HG02884 (cell line): ENCODE results near the gene LBHD2.

Experiments
- ATAC-seq: cut with Tn5 transposase; IDR thresholded peaks from one replicate; pipeline ENCODE4 v1.9.1; 2021; ENCODE audit warnings: mild to moderate bottlenecking, moderate library complexity; ENCODE audit not compliant: unreplicated experiment

The LBHD2 gene

GRCh38 chr14:103129301-103130016 is 45.4 kb downstream of the LBHD2 start:
- no peak for ATAC-seq

- ATAC-seq, result no peak
Measured at GRCh38 chr14:103130017-103130764, 46.2 kb downstream of the LBHD2 start.

- no peak for ATAC-seq
Measured at GRCh38 chr14:103130965-103131364, 47.0 kb downstream of the LBHD2 start.

GRCh38 chr14:103131580-103131979 is 47.6 kb downstream of the LBHD2 start:
- ATAC-seq, result no peak

GRCh38 chr14:103132381-103133209 is 48.6 kb downstream of the LBHD2 start:
- ATAC-seq, result no peak

- no peak for ATAC-seq
Measured at GRCh38 chr14:103133210-103134140, 49.5 kb downstream of the LBHD2 start.

GRCh38 chr14:103134405-103134804 is 50.4 kb downstream of the LBHD2 start:
- ATAC-seq, result no peak

- ATAC-seq, result no peak
Measured at GRCh38 chr14:103134919-103135318, 50.9 kb downstream of the LBHD2 start.

GRCh38 chr14:103135333-103136260 is 51.6 kb downstream of the LBHD2 start:
- no peak for ATAC-seq

GRCh38 chr14:103136388-103137271 is 52.6 kb downstream of the LBHD2 start:
- no peak for ATAC-seq

GRCh38 chr14:103137689-103138300 is 53.8 kb downstream of the LBHD2 start:
- ATAC-seq, result no peak

- ATAC-seq, result no peak
Measured at GRCh38 chr14:103138301-103139131, 54.5 kb downstream of the LBHD2 start.

GRCh38 chr14:103139132-103140025 is 55.4 kb downstream of the LBHD2 start:
- no peak for ATAC-seq
